GM23338 (cell line): ENCODE measurements around the gene ATIC. TPM values are rescaled to one million over a fixed set of nuclear protein-coding genes. Genes with fewer than 3 reads are reported as not detected.

Experiments used
- ATAC-seq: fragments of 200-7000 bp; cut with Tn5 transposase; 3 replicates; pipeline ENCODE4 v1.9.1; 2020
- DNase-seq: peaks from one replicate; pipeline ENCODE4 v3.0.0-alpha.2; 2015; ENCODE audit warnings: low spot score
- H2AFZ ChIP-seq: fragments of 200-600 bp; sonication (generic); 2 replicates; pipeline ENCODE4 v1.8.0; 2016; ENCODE audit warnings: antibody characterized with exemption, mild to moderate bottlenecking, moderate library complexity
- H3F3A ChIP-seq: fragments of 200-600 bp; sonication (generic); replicated peaks from 2 replicates; pipeline ENCODE4 v1.8.0; 2017; ENCODE audit warnings: antibody characterized with exemption, mixed run types, low read depth
- H3K27ac ChIP-seq: fragments of 200-600 bp; sonication (generic); 2 replicates; pipeline ENCODE4 v1.6.1; 2016; ENCODE audit warnings: low read depth
- H3K27me3 ChIP-seq: fragments of 200-600 bp; sonication (generic); 2 replicates; pipeline ENCODE4 v1.8.0; 2016; ENCODE audit warnings: mild to moderate bottlenecking, mixed run types, moderate library complexity; ENCODE audit not compliant: insufficient read depth
- H3K36me3 ChIP-seq: fragments of 200-600 bp; sonication (generic); 2 replicates; pipeline ENCODE4 v1.8.0; 2016; ENCODE audit warnings: mild to moderate bottlenecking; ENCODE audit not compliant: insufficient read depth
- H3K4me1 ChIP-seq: fragments of 200-600 bp; sonication (generic); 2 replicates; pipeline ENCODE4 v1.8.0; 2016; ENCODE audit warnings: mild to moderate bottlenecking, moderate library complexity; ENCODE audit not compliant: insufficient read depth
- H3K4me2 ChIP-seq: fragments of 200-600 bp; sonication (generic); 2 replicates; pipeline ENCODE4 v1.7.1; 2017; ENCODE audit warnings: mixed run types
- H3K4me3 ChIP-seq: fragments of 200-600 bp; sonication (generic); 2 replicates; pipeline ENCODE4 v1.6.1; 2016; ENCODE audit warnings: mixed run types
- H3K79me2 ChIP-seq: fragments of 200-600 bp; sonication (generic); replicated peaks from 2 replicates; pipeline ENCODE4 v1.8.0; 2017; ENCODE audit warnings: mild to moderate bottlenecking; ENCODE audit not compliant: insufficient read depth
- H3K9me2 ChIP-seq: fragments of 200-600 bp; sonication (generic); 2 replicates; pipeline ENCODE4 v1.8.0; 2017; ENCODE audit not compliant: insufficient read depth
- H4K20me1 ChIP-seq: fragments of 200-600 bp; sonication (generic); replicated peaks from 2 replicates; pipeline ENCODE4 v1.8.0; 2017; ENCODE audit warnings: mild to moderate bottlenecking; ENCODE audit not compliant: insufficient read depth
- H3K27ac Mint-ChIP-seq: 2 replicates; pipeline ENCODE4 v1.8.0; 2020; ENCODE audit warnings: inconsistent platforms, mild to moderate bottlenecking, moderate library complexity, mixed read lengths
- H3K27me3 Mint-ChIP-seq: 3 replicates; pipeline ENCODE4 v1.8.0; 2022; ENCODE audit warnings: low read depth, mild to moderate bottlenecking, moderate library complexity, mixed read lengths, inconsistent platforms; ENCODE audit not compliant: insufficient read depth, poor library complexity
- H3K36me3 Mint-ChIP-seq: 3 replicates; pipeline ENCODE4 v1.8.0; 2021; ENCODE audit warnings: low read depth, mild to moderate bottlenecking, inconsistent platforms, moderate library complexity, mixed read lengths
- H3K4me1 Mint-ChIP-seq: 3 replicates; pipeline ENCODE4 v1.8.0; 2020; ENCODE audit warnings: mild to moderate bottlenecking, inconsistent platforms, mixed read lengths
- H3K4me3 Mint-ChIP-seq: 3 replicates; pipeline ENCODE4 v1.8.0; 2021; ENCODE audit warnings: moderate library complexity, mild to moderate bottlenecking, inconsistent platforms, mixed read lengths
- H3K9me3 Mint-ChIP-seq: 3 replicates; pipeline ENCODE4 v1.8.0; 2020; ENCODE audit warnings: moderate library complexity, mild to moderate bottlenecking, inconsistent platforms, mixed read lengths
- CREB1 ChIP-seq: fragments of 250-450 bp; sonication (Bioruptor Pico); IDR thresholded peaks from 2 replicates; pipeline ENCODE4 v1.5.0; 2020; ENCODE audit warnings: low read depth, mild to moderate bottlenecking, moderate library complexity
- EZH2 ChIP-seq: fragments of 200-600 bp; sonication (generic); IDR thresholded peaks from one replicate; pipeline ENCODE4 v1.8.0; 2017; ENCODE audit warnings: antibody characterized with exemption, mild to moderate bottlenecking, low read depth; ENCODE audit not compliant: unreplicated experiment
- EZH2phosphoT487 ChIP-seq: fragments of 200-600 bp; sonication (generic); IDR thresholded peaks from one replicate; pipeline ENCODE4 v1.8.1; 2018; ENCODE audit warnings: antibody characterized with exemption; ENCODE audit not compliant: unreplicated experiment
- JUNB ChIP-seq: IDR thresholded peaks from one replicate; pipeline ENCODE4 v1.6.1; 2016; ENCODE audit warnings: antibody characterized with exemption; ENCODE audit not compliant: unreplicated experiment
- NANOG ChIP-seq: IDR thresholded peaks from 2 replicates; pipeline ENCODE4 v1.6.1; 2016; ENCODE audit warnings: antibody characterized with exemption, borderline replicate concordance
- POLR2AphosphoS5 ChIP-seq: IDR thresholded peaks from 2 replicates; pipeline ENCODE4 v1.6.1; 2016; ENCODE audit warnings: antibody characterized with exemption, low read depth
- STAT1 ChIP-seq: IDR thresholded peaks from one replicate; pipeline ENCODE4 v1.6.1; 2016; ENCODE audit warnings: antibody characterized with exemption; ENCODE audit not compliant: unreplicated experiment
- ZNF114 ChIP-seq: fragments of 250-450 bp; sonication (Bioruptor Pico); IDR thresholded peaks from 2 replicates; pipeline ENCODE4 v1.5.0; 2020; ENCODE audit warnings: mild to moderate bottlenecking, moderate library complexity
- ZNF331 ChIP-seq: fragments of 250-450 bp; sonication (Bioruptor Pico); IDR thresholded peaks from 2 replicates; pipeline ENCODE4 v1.5.0; 2020; ENCODE audit warnings: low read depth, mild to moderate bottlenecking, moderate library complexity
- polyA plus RNA-seq: library from polyadenylated mRNA; unstranded; fragments of >200 nt; fragmentation: Nextera tagmentation; extraction: Ambion mirVana; gene quantifications from 2 replicates; pipeline ENCODE4 v1.2.1, GENCODE V29; 2016
- total RNA-seq: library from RNA; depleted of rRNA; stranded (reverse); fragments of >200 nt; shearing (Covaris generic); gene quantifications from 2 replicates; pipeline ENCODE4 v1.2.3, GENCODE V29; 2014
- TF ChIP-seq, protein P1 (sequence below): IDR thresholded peaks from 2 replicates; pipeline ENCODE4 v1.6.1; 2016; ENCODE audit warnings: antibody characterized with exemption
- TF ChIP-seq, protein P2 (sequence below), 2 experiments: fragments of 200-600 bp in 1 of 2; sonication (generic) in 1 of 2; conservative IDR thresholded peaks; 2 replicates each; pipeline versions ENCODE4 v1.5.1 to v1.6.1; 2016 to 2017; ENCODE audit warnings: antibody characterized with exemption in 2 of 2, low read depth in 2 of 2, mild to moderate bottlenecking in 2 of 2, moderate library complexity in 1 of 2
- TF ChIP-seq, protein P3 (sequence below): fragments of 250-450 bp; sonication (Bioruptor Pico); IDR thresholded peaks from 2 replicates; pipeline ENCODE4 v1.5.0; 2020; ENCODE audit warnings: mild to moderate bottlenecking, moderate library complexity
- TF ChIP-seq, protein P4 (sequence below): IDR thresholded peaks from one replicate; pipeline ENCODE4 v1.6.1; 2018; ENCODE audit warnings: antibody characterized with exemption; ENCODE audit not compliant: unreplicated experiment

ATIC gene
- total and polyA plus RNA-seq, 2 experiments from 2014 or later = 118 to 185 TPM

DNA sequence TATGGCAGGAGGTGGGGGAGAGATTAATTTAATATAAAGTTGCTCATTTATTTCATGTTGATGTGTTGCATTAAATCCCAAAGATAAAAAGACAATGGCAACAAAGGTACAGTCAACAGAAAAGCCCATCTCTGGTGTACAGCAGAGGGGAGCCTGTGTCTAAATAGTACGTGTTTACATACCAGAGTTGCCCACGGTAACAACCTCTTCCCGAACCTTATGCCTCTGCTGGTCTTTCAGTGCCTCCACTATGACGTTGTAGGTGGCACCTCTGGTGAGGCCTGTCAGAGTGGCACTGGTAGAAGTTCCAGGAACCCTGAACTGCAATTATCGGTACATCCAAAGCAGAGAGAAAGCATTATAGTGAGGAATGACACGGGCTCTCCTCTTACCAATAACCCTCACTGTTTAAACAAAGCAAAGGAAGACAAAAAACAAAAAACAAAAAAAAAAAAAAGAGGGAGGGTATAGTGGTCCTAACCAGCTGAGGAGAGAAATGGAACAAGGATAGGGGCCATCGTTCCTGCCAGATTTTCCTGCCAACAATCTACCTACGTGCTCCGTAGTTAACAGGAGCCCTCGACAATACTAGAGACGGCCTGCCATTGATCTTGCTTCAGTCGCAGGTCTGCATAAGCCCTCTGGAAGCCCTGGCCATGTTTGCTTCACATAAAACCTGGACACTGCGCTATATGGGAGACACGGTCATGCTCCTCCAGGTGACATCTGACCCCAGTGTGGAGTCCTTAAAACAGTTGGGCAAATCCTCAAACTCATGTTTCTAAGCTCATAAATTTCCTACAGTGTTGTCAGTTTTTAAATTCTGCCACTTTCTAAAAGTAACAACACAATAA, 58.5 kb downstream of the ATIC start:
- no peak overlapping the region for H3K4me3 Mint-ChIP-seq
- no peak overlapping the region for H3K4me3 ChIP-seq
- no peak overlapping the region for H3K4me2 ChIP-seq
- H3K36me3 ChIP-seq = peaks cover 48% of the 10 kb centered on the region; the same call in 1 of the 2 replicates
- H3K27ac ChIP-seq = no peak overlapping the region
- no peaks in the 10 kb centered on the region for H3K27me3 ChIP-seq
- no peaks in the 10 kb centered on the region for H3K4me1 ChIP-seq
- H3K27ac Mint-ChIP-seq = no peak overlapping the region
- peaks cover 44% of the 10 kb centered on the region for H3K36me3 Mint-ChIP-seq
- ATAC-seq (no peak), DNase-seq (no peak)
- peaks cover 6% of the 10 kb centered on the region; the same call in 2 of the 3 replicates for H3K4me1 Mint-ChIP-seq
- no peaks in the 10 kb centered on the region for H3F3A ChIP-seq
- H3K9me2 ChIP-seq = no peaks in the 10 kb centered on the region; the same call in 1 of the 2 replicates
- H4K20me1 ChIP-seq = no peaks in the 10 kb centered on the region; the same call in 1 of the 2 replicates
- no peaks in the 10 kb centered on the region for H3K79me2 ChIP-seq
- H2AFZ ChIP-seq = no peak overlapping the region
- no peaks in the 10 kb centered on the region for H3K27me3 Mint-ChIP-seq
- no peaks in the 10 kb centered on the region for H3K9me3 Mint-ChIP-seq
- TF ChIP-seq, protein P1, sequence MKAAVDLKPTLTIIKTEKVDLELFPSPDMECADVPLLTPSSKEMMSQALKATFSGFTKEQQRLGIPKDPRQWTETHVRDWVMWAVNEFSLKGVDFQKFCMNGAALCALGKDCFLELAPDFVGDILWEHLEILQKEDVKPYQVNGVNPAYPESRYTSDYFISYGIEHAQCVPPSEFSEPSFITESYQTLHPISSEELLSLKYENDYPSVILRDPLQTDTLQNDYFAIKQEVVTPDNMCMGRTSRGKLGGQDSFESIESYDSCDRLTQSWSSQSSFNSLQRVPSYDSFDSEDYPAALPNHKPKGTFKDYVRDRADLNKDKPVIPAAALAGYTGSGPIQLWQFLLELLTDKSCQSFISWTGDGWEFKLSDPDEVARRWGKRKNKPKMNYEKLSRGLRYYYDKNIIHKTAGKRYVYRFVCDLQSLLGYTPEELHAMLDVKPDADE = no peak
- no peak for TF ChIP-seq ZNF114 (CRISPR knock-in tag)
- no peak for TF ChIP-seq CREB1 (CRISPR knock-in tag)
- no peak for TF ChIP-seq ZNF331 (CRISPR knock-in tag)
- TF ChIP-seq, protein P2, sequence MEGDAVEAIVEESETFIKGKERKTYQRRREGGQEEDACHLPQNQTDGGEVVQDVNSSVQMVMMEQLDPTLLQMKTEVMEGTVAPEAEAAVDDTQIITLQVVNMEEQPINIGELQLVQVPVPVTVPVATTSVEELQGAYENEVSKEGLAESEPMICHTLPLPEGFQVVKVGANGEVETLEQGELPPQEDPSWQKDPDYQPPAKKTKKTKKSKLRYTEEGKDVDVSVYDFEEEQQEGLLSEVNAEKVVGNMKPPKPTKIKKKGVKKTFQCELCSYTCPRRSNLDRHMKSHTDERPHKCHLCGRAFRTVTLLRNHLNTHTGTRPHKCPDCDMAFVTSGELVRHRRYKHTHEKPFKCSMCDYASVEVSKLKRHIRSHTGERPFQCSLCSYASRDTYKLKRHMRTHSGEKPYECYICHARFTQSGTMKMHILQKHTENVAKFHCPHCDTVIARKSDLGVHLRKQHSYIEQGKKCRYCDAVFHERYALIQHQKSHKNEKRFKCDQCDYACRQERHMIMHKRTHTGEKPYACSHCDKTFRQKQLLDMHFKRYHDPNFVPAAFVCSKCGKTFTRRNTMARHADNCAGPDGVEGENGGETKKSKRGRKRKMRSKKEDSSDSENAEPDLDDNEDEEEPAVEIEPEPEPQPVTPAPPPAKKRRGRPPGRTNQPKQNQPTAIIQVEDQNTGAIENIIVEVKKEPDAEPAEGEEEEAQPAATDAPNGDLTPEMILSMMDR (conservative IDR thresholded peaks at IDR 0.05; ENCODE audit: low read depth in 2 of 2) = no peak
- no peak for TF ChIP-seq STAT1
- no peak for TF ChIP-seq JUNB
- no peak for TF ChIP-seq POLR2AphosphoS5
- TF ChIP-seq, protein P3, sequence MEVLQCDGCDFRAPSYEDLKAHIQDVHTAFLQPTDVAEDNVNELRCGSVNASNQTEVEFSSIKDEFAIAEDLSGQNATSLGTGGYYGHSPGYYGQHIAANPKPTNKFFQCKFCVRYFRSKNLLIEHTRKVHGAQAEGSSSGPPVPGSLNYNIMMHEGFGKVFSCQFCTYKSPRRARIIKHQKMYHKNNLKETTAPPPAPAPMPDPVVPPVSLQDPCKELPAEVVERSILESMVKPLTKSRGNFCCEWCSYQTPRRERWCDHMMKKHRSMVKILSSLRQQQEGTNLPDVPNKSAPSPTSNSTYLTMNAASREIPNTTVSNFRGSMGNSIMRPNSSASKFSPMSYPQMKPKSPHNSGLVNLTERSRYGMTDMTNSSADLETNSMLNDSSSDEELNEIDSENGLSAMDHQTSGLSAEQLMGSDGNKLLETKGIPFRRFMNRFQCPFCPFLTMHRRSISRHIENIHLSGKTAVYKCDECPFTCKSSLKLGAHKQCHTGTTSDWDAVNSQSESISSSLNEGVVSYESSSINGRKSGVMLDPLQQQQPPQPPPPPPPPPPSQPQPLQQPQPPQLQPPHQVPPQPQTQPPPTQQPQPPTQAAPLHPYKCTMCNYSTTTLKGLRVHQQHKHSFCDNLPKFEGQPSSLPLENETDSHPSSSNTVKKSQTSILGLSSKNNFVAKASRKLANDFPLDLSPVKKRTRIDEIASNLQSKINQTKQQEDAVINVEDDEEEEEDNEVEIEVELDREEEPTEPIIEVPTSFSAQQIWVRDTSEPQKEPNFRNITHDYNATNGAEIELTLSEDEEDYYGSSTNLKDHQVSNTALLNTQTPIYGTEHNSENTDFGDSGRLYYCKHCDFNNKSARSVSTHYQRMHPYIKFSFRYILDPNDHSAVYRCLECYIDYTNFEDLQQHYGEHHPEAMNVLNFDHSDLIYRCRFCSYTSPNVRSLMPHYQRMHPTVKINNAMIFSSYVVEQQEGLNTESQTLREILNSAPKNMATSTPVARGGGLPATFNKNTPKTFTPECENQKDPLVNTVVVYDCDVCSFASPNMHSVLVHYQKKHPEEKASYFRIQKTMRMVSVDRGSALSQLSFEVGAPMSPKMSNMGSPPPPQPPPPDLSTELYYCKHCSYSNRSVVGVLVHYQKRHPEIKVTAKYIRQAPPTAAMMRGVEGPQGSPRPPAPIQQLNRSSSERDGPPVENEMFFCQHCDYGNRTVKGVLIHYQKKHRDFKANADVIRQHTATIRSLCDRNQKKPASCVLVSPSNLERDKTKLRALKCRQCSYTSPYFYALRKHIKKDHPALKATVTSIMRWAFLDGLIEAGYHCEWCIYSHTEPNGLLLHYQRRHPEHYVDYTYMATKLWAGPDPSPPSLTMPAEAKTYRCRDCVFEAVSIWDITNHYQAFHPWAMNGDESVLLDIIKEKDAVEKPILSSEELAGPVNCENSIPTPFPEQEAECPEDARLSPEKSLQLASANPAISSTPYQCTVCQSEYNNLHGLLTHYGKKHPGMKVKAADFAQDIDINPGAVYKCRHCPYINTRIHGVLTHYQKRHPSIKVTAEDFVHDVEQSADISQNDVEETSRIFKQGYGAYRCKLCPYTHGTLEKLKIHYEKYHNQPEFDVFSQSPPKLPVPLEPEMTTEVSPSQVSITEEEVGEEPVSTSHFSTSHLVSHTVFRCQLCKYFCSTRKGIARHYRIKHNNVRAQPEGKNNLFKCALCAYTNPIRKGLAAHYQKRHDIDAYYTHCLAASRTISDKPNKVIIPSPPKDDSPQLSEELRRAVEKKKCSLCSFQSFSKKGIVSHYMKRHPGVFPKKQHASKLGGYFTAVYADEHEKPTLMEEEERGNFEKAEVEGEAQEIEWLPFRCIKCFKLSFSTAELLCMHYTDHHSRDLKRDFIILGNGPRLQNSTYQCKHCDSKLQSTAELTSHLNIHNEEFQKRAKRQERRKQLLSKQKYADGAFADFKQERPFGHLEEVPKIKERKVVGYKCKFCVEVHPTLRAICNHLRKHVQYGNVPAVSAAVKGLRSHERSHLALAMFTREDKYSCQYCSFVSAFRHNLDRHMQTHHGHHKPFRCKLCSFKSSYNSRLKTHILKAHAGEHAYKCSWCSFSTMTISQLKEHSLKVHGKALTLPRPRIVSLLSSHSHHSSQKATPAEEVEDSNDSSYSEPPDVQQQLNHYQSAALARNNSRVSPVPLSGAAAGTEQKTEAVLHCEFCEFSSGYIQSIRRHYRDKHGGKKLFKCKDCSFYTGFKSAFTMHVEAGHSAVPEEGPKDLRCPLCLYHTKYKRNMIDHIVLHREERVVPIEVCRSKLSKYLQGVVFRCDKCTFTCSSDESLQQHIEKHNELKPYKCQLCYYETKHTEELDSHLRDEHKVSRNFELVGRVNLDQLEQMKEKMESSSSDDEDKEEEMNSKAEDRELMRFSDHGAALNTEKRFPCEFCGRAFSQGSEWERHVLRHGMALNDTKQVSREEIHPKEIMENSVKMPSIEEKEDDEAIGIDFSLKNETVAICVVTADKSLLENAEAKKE (CRISPR knock-in tag) = no peak
- no peak for TF ChIP-seq EZH2phosphoT487
- no peak for TF ChIP-seq EZH2
- no peak for TF ChIP-seq NANOG
- TF ChIP-seq, protein P4, sequence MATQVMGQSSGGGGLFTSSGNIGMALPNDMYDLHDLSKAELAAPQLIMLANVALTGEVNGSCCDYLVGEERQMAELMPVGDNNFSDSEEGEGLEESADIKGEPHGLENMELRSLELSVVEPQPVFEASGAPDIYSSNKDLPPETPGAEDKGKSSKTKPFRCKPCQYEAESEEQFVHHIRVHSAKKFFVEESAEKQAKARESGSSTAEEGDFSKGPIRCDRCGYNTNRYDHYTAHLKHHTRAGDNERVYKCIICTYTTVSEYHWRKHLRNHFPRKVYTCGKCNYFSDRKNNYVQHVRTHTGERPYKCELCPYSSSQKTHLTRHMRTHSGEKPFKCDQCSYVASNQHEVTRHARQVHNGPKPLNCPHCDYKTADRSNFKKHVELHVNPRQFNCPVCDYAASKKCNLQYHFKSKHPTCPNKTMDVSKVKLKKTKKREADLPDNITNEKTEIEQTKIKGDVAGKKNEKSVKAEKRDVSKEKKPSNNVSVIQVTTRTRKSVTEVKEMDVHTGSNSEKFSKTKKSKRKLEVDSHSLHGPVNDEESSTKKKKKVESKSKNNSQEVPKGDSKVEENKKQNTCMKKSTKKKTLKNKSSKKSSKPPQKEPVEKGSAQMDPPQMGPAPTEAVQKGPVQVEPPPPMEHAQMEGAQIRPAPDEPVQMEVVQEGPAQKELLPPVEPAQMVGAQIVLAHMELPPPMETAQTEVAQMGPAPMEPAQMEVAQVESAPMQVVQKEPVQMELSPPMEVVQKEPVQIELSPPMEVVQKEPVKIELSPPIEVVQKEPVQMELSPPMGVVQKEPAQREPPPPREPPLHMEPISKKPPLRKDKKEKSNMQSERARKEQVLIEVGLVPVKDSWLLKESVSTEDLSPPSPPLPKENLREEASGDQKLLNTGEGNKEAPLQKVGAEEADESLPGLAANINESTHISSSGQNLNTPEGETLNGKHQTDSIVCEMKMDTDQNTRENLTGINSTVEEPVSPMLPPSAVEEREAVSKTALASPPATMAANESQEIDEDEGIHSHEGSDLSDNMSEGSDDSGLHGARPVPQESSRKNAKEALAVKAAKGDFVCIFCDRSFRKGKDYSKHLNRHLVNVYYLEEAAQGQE = no peak
